ENCODE results near the gene MFSD11.
A peak's percentile ranks its signal among the peaks of the same experiment; 100 is the strongest.

DNA sequence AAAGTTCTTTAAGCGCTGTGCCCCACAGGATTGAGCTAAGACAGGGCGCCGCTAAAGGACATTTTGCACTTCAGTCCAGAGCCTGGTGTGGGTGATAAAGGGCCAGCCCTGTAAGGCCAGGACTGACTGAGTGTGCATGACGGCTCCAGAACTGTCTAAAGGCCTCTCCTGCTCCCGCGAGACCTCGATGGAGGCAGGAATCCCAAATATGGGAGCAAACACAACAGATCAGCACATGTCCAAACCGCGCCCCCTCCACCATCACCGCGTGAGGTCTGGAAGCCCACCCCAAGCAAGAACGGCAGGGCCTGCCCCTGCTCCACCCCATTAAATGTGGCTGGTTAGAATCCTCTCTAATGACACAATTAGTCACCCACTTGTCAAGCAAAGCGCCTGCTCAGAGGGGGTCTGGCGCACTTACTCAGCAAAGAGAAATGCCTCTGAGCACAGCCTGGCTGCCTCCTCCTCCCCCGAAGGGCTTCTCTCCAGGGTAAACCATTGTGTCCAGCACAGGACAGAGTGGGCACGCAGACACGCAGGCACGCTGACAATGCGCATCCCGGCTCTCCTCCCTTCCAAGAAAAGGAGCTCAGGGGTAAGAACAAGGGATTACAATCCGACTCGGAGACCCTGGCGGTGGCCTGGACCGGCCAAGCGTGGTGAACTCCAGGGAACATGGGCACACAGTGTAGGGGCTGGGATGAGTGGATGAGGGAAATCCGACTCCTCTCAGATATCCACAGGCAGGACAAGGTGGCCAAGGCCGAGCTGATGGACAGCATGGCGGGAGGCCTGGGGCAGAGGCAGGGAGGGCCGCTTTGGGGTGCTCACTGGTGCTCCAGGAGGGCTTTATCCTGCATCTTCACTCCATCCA lies 28.6 kb upstream of the MFSD11 start:
- TF ChIP-seq, protein P1, sequence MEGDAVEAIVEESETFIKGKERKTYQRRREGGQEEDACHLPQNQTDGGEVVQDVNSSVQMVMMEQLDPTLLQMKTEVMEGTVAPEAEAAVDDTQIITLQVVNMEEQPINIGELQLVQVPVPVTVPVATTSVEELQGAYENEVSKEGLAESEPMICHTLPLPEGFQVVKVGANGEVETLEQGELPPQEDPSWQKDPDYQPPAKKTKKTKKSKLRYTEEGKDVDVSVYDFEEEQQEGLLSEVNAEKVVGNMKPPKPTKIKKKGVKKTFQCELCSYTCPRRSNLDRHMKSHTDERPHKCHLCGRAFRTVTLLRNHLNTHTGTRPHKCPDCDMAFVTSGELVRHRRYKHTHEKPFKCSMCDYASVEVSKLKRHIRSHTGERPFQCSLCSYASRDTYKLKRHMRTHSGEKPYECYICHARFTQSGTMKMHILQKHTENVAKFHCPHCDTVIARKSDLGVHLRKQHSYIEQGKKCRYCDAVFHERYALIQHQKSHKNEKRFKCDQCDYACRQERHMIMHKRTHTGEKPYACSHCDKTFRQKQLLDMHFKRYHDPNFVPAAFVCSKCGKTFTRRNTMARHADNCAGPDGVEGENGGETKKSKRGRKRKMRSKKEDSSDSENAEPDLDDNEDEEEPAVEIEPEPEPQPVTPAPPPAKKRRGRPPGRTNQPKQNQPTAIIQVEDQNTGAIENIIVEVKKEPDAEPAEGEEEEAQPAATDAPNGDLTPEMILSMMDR (IDR thresholded peaks at IDR 0.05 in 8 of 11, conservative IDR thresholded peaks at IDR 0.05 in 3 of 11) = no peak
- TF ChIP-seq POLR2AphosphoS5 (IDR thresholded peaks at IDR 0.05) (peak; percentile 53 to 74 (median 64)), POLR2A (IDR thresholded peaks at IDR 0.05) (no peak)

All from spleen (tissue), 7 donors.